AG10803 (cell line): Measurements from ENCODE around the gene COPZ1.
"Not testable (repeated sequence)": the region's sequence is repeated elsewhere in the genome, so short reads cannot be mapped to it uniquely, and the experiment has no call there.

Experiments
- DNase-seq: peaks from one replicate; pipeline ENCODE4 v3.0.0; 2010; ENCODE audit warnings: low read depth
- H3K4me3 ChIP-seq: 2 replicates; pipeline ENCODE4 v1.5.1; 2011; ENCODE audit warnings: mild to moderate bottlenecking, low read length, control low read depth
- CTCF ChIP-seq: conservative IDR thresholded peaks from 2 replicates; pipeline ENCODE4 v1.5.1; 2011; ENCODE audit warnings: mild to moderate bottlenecking, low read length, control low read depth, inconsistent platforms

Gene COPZ1

GRCh38 chr12:54349036-54349435, 24.1 kb downstream of the COPZ1 start:
- H3K4me3 ChIP-seq: no peak overlapping the region
- TF ChIP-seq CTCF: no peak
- DNase-seq: no peak

- no peak for DNase-seq
- TF ChIP-seq CTCF: no peak
- H3K4me3 ChIP-seq: no peak overlapping the region
Measured at GRCh38 chr12:54349679-54350078, 24.7 kb downstream of the COPZ1 start.

DNA sequence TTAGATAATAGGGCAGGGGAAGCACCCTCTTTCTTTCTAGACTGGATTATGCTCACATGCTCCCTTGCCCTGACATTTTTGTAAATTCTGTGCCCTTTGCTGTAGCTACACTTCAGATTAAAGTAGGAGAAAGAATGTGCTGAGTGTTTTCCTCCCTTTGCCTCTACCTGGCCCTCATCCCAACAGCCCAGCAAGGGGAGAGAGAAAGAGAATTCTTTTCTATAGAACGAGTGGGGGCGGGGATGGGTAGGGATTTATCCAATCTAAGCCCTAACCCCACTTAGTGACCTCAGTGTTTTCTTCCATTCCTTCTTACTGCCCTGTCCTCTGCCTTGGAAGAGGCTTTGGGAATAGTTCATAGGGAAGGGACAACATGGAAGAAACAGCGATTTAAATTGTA, 25.8 kb downstream of the COPZ1 start:
- TF ChIP-seq CTCF: no peak
- no peak overlapping the region for H3K4me3 ChIP-seq
- DNase-seq: no peak

DNA sequence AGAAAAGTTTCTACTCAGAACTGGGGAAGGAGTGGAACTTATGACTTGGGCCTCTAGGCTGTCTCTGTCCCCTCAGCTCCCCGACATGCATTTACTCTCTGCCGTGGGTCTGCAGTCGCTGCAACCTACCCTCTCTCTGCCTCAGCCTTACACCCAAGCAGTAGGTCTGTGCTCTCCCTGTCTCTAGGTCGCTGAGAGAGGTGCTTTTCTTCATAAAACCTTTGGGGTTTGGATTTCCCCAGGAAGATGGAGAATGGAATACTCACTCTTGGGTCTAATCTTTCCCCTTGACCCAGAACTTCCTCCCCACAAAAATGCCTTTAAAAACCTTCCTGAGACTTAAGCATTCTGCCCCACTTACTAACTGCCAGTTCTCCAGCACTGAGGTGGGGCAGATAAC, 26.4 kb downstream of the COPZ1 start:
- DNase-seq: no peak
- H3K4me3 ChIP-seq: no peak overlapping the region

GRCh38 chr12:54352022-54352531, 27.1 kb downstream of the COPZ1 start:
- peak; percentile 72 for DNase-seq
- peak overlapping the region; percentile 39 for H3K4me3 ChIP-seq
- TF ChIP-seq CTCF: no peak

More for the DNA sequence above, 26.4 kb downstream of the COPZ1 start:
- TF ChIP-seq CTCF: no peak

DNA sequence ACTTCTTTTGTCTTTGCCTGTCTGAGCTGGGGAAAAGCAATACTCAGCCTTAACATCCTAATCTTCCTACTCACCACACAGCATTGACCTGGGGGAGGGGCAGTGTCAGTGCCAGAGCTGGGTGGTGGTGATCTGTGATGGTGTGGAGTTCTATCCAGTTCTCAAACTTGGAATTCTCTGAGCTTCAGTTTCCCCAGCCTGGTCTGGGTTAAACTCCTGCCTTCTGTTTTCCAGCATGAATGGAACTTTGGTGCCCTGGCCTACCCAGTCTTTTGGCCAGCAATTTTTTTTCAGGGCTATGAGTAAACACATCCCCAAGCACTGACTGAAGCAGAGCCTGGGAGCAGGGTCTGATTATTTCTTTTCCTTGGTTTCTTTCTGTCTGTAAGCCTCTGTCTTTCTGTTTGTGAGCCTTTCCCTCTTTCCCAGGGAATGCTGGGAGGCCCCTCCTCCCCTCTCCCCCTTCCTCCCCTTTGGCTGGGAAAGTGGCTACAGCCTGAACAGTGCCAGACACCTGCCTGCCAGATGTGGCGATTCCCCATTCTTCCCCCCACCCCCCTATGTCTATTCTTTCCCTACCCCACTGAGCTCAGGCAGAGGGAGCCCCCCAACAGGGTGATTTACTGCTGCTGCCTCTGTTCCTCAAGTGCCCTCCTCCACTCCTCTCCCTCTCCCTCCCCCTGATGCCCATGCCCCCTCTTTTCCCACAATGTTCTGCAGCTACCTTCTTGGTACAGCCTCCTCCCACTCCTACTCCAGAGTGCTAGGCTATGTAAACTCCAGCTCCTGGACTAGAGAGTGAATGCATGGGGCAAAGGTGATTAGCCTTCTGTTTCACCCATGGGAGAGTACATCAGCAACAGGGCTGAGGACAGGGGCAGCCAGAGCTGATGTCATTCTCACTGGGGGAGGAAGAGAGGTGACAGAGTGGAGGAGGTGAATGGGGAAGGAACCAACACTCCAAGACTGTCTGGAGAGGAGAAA, 28.3 kb downstream of the COPZ1 start:
- H3K4me3 ChIP-seq: peak overlapping the region; percentile 39

DNA sequence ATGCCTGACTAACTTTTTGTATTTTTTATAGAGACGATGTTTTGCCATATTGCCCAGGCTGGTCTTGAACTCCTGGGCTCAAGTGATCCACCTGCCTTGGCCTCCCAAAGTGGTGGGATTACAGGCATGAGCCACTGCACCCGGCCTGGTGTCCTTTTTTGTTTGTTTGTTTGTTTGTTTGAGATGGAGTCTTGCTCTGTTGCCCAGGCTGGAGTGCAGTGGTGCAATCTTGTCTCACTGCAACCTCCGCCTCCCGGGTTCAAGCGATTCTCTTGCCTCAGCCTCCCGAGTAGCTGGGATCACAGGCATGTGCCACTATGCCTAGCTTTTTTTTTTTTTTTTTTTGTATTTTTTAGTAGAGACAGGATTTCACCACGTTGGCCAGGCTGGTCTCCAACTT, 29.3 kb downstream of the COPZ1 start:
- DNase-seq, H3K4me3 ChIP-seq: not testable (repeated sequence)

More for the DNA sequence above, 28.3 kb downstream of the COPZ1 start:
- peak; percentile 81 for DNase-seq
- no peak for TF ChIP-seq CTCF
